Astrocyte of the spinal cord (primary cell): ENCODE measurements around the gene S100B.

Experiments used
- DNase-seq: peaks from one replicate; pipeline ENCODE4 v3.0.0; 2011; ENCODE audit warnings: low read depth, low spot score
- H3K4me3 ChIP-seq: 2 replicates; pipeline ENCODE4 v1.5.1; 2011; ENCODE audit warnings: low read depth, mild to moderate bottlenecking, low read length, moderate library complexity
- CTCF ChIP-seq: IDR thresholded peaks from 2 replicates; pipeline ENCODE4 v1.5.1; 2012; ENCODE audit warnings: low read depth, mild to moderate bottlenecking, low read length, inconsistent platforms
- in situ Hi-C: cut with HindIII; loops from 2 replicates; pipeline ENCODE4 v1.10.0; 2017; ENCODE audit warnings: low sequenced_read_pairs

The S100B gene

GRCh38 chr21:46616050-46616449, 11.2 kb upstream of the S100B start:
- in situ Hi-C loops: no loop called here
- no peak for TF ChIP-seq CTCF
- DNase-seq: no peak
- H3K4me3 ChIP-seq: no peak overlapping the region

- in situ Hi-C loops: no loop called here
- no peak overlapping the region for H3K4me3 ChIP-seq
- DNase-seq: no peak
- no peak for TF ChIP-seq CTCF
Measured at GRCh38 chr21:46613391-46613790, 8.5 kb upstream of the S100B start.

GRCh38 chr21:46610018-46610701, 5.3 kb upstream of the S100B start:
- no peak for DNase-seq
- H3K4me3 ChIP-seq: no peak overlapping the region
- TF ChIP-seq CTCF: no peak
- in situ Hi-C loops: no loop called here

- no peak for DNase-seq
- TF ChIP-seq CTCF: no peak
- H3K4me3 ChIP-seq: no peak overlapping the region
- in situ Hi-C loops: no loop called here
Measured at GRCh38 chr21:46608672-46609111, 3.8 kb upstream of the S100B start.

- DNase-seq: no peak
- in situ Hi-C loops: no loop called here
- no peak overlapping the region for H3K4me3 ChIP-seq
- TF ChIP-seq CTCF: no peak
Measured at GRCh38 chr21:46607636-46608035, 2.8 kb upstream of the S100B start.

GRCh38 chr21:46606427-46606813, 1.5 kb upstream of the S100B start:
- in situ Hi-C loops: no loop called here
- DNase-seq: no peak
- H3K4me3 ChIP-seq: no peak overlapping the region
- no peak for TF ChIP-seq CTCF
